AG04450 (cell line): ENCODE results near the gene TK2. TPM values are rescaled to one million over a fixed set of nuclear protein-coding genes. Genes with fewer than 3 reads are reported as not detected.

Experiments
- CTCF ChIA-PET: fragments of 300-600, 350-600 bp; formaldehyde crosslinking; extraction: SDS; loops from one replicate; lab custom pipeline; 2022; ENCODE audit warnings: antibody characterized with exemption, inconsistent platforms; lab: Charles Lee
- POLR2A ChIA-PET: fragments of 350-600 bp; formaldehyde crosslinking; extraction: SDS; loops from one replicate; lab custom pipeline; 2021; ENCODE audit warnings: antibody characterized with exemption, inconsistent platforms; lab: Yijun Ruan, JAX
- DNase-seq: peaks from one replicate; pipeline ENCODE4 v3.0.0-alpha.2; 2011; ENCODE audit warnings: low read depth, low spot score
- H3K27ac ChIP-seq: one replicate; pipeline ENCODE4 v1.5.1; 2012; ENCODE audit warnings: low read depth, low read length, control low read depth
- H3K27me3 ChIP-seq: one replicate; pipeline ENCODE4 v1.6.0; 2012; ENCODE audit warnings: low read length; ENCODE audit not compliant: control insufficient read depth, insufficient read depth
- H3K4me3 ChIP-seq: 2 replicates; pipeline ENCODE4 v1.5.1; 2011; ENCODE audit warnings: mild to moderate bottlenecking, low read depth, low read length, control low read depth
- H3K9me3 ChIP-seq: 2 replicates; pipeline ENCODE4 v1.5.1; 2012; ENCODE audit warnings: low read length; ENCODE audit not compliant: control insufficient read depth, insufficient read depth
- CTCF ChIP-seq: IDR thresholded peaks from 2 replicates; pipeline ENCODE4 v1.5.1; 2011; ENCODE audit warnings: low read depth, low read length, control low read depth, inconsistent platforms
- polyA plus RNA-seq: library from polyadenylated mRNA; depleted of rRNA; stranded (reverse); fragments of >200 nt; gene quantifications from 2 replicates; pipeline ENCODE4 v1.2.3, GENCODE V29; 2011

The TK2 gene
- polyA plus RNA-seq, 1 experiment: 34.2 TPM

DNA sequence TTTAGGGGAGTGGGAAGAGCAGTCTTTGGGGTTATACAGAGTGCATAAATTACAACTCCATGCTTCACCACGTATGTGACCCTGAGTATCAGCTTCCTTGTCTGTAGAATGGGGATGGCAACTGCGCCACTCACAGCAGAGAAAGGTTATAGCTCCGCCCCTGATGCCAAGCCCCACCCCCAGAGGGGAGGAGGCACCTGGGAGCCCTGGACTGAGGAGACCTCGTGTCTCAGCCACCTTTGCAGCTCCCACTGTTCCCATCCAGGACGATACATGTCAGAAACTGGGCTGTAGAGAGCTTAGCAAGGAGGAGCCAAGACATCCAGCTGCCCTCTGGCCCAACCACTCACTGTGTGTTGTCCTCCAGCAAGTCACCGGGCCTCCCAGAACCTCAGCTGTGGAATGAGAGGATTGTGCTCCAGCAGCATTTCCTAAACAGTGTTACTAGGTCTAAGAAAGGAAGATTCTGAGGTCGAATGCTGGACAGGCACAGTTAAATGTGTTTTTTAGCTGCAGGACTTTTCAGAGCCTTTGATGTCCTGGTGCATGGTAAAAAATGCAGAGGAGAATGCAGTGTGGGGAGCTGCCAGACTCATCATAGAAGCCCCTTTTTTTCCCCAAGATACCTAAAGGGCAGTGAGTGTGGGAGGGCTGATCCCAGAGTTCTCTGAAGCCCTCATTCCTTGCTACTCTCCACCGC lies 73.4 kb downstream of the TK2 start:
- no peak for DNase-seq
- H3K9me3 ChIP-seq: no peaks in the 10 kb centered on the region; the same call in 1 of the 2 replicates
- no peak overlapping the region for H3K27ac ChIP-seq
- H3K4me3 ChIP-seq: no peak overlapping the region
- peaks cover 10% of the 10 kb centered on the region for H3K27me3 ChIP-seq
- ChIA-PET CTCF (interaction anchor here (0.5 to 2.8 kb wide), 5 partner anchors 10 to 1400 kb away, joined by 3 to 11 read pairs (median 3); partner anchors contain the start of gene CKLF), POLR2A (no interaction called here)
- no peak for TF ChIP-seq CTCF

GRCh38 chr16:66475232-66475631 lies 74.7 kb downstream of the TK2 start:
- DNase-seq: no peak
- Histone ChIP-seq H3K27me3 (peaks cover 16% of the 10 kb centered on the region), H3K9me3 (no peaks in the 10 kb centered on the region; the same call in 1 of the 2 replicates), H3K4me3 (no peak overlapping the region), H3K27ac (no peak overlapping the region)
- TF ChIP-seq CTCF: no peak
- ChIA-PET POLR2A (interaction anchor here (0.5 kb wide), 1 partner anchor 14 kb away, joined by 6 read pairs; no protein-coding TSS in a partner anchor), CTCF (interaction anchor here (0.7 to 2.8 kb wide), 4 partner anchors 67 to 355 kb away, joined by 3 to 11 read pairs (median 4); partner anchors contain the start of gene NAE1)

DNA sequence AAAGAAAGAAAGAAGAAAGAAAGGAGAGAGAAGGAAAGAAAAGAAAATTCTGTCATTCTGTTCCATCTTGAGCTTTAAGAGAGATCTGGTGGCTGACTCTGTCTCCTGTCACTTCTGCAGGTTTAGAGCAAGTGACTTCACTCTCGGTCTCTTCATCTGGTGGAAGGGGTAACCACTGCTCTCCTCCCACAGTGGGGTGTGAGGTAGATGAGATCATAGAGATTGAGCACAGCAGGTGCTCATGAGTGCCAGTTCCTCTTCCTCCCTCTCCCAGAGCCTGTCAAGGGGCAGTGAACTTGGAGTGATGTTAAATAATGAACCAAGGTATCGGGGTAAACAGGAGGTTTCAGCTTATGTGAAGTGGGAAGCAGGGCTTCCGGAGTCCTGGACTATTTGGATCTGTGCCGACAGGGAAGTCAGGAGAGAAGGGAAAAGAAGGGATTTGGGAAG lies 75.1 kb downstream of the TK2 start:
- no peak for TF ChIP-seq CTCF
- Histone ChIP-seq H3K9me3 (no peaks in the 10 kb centered on the region; the same call in 1 of the 2 replicates), H3K27ac (no peak overlapping the region), H3K27me3 (peaks cover 16% of the 10 kb centered on the region), H3K4me3 (no peak overlapping the region)
- DNase-seq: no peak
- ChIA-PET CTCF (interaction anchor here (1.1 to 2.8 kb wide), 3 partner anchors 66 to 117 kb away, joined by 3 to 11 read pairs (median 4); no protein-coding TSS in a partner anchor), POLR2A (interaction anchor here (0.5 kb wide), 1 partner anchor 14 kb away, joined by 6 read pairs; no protein-coding TSS in a partner anchor)

DNA sequence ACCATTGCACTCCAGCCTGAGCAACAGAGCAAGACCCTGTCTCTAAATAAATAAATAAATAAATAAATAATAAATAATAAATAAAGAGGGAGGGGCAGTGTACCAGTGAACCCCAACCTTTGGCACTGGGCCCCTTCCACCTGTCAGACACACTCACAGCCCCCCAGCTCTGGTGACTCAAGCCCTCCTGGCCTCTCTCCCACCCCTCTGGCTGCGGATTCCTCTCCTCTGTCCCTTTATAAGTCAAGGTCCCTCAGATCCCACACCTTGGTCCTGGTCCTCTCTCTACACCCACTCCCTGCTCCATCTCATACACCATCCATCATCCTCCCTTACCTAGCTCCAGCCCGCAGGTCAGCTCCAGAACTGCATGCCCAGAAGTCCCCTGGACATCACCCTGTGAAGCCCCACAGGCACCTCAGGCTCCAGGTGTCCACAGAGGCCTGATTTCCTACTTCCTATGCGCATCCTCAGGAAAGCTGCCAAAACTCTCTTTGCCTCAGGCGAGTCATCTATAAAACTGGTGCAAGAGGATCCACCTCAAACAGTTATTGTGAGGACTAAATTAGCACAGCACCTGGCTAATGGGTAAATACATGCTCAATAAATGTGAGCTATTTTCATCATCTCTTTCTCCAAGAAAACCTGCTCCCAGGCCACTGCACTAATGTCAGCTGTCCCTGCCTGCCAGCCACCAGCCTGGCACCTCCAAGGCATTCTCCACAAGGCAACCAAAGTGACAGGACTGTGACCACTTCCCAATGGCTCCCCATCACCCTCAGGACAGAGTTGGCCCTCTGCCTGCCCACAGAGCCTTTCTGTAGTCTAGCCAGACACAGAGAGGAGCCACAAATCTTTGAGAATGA lies 76.0 kb downstream of the TK2 start:
- no peak overlapping the region for H3K27ac ChIP-seq
- TF ChIP-seq CTCF: no peak
- ChIA-PET CTCF (interaction anchor here (1.1 to 2.8 kb wide), 3 partner anchors 65 to 116 kb away, joined by 3 to 11 read pairs (median 4); no protein-coding TSS in a partner anchor), POLR2A (interaction anchor here (0.5 kb wide), 1 partner anchor 662 kb away, joined by 4 read pairs; no protein-coding TSS in a partner anchor)
- peaks cover 16% of the 10 kb centered on the region for H3K27me3 ChIP-seq
- DNase-seq: no peak
- H3K4me3 ChIP-seq: no peak overlapping the region
- H3K9me3 ChIP-seq: no peaks in the 10 kb centered on the region; the same call in 1 of the 2 replicates
